C4-2B (cell line): Measurements from ENCODE around the gene ATXN1.
A peak's percentile ranks its signal among the peaks of the same experiment; 100 is the strongest.

ENCODE experiments used
- H3K27ac ChIP-seq: fragments of 450-650 bp; 2 replicates; pipeline ENCODE4 v1.5.1; 2017
- CTCF ChIP-seq: fragments of 450-650 bp; conservative IDR thresholded peaks from 2 replicates; pipeline ENCODE4 v1.5.1; 2017; ENCODE audit warnings: mild to moderate bottlenecking
- ZFX ChIP-seq: fragments of 450-650 bp; IDR thresholded peaks from 2 replicates; pipeline ENCODE4 v1.6.1; 2017

ATXN1 gene

GRCh38 chr6:16759646-16760515 lies 1.4 kb downstream of the ATXN1 start:
- TF ChIP-seq ZFX (peak; percentile 53), CTCF (peak; percentile 27)
- H3K27ac ChIP-seq = peak overlapping the region; percentile 63

GRCh38 chr6:16759181-16759645 lies 2.0 kb downstream of the ATXN1 start:
- H3K27ac ChIP-seq = peak overlapping the region; percentile 63
- TF ChIP-seq ZFX (no peak), CTCF (no peak)

GRCh38 chr6:16758163-16758975 lies 2.9 kb downstream of the ATXN1 start:
- TF ChIP-seq ZFX (no peak), CTCF (no peak)
- H3K27ac ChIP-seq = no peak overlapping the region

- no peak overlapping the region for H3K27ac ChIP-seq
- no peak for TF ChIP-seq CTCF
- no peak for TF ChIP-seq ZFX
Observed at GRCh38 chr6:16757332-16757731, 3.9 kb downstream of the ATXN1 start.

- H3K27ac ChIP-seq = no peak overlapping the region
- no peak for TF ChIP-seq ZFX
- no peak for TF ChIP-seq CTCF
Observed at GRCh38 chr6:16756660-16757255, 4.5 kb downstream of the ATXN1 start.

GRCh38 chr6:16755544-16755943 lies 5.7 kb downstream of the ATXN1 start:
- TF ChIP-seq ZFX (no peak), CTCF (no peak)
- H3K27ac ChIP-seq = no peak overlapping the region

- H3K27ac ChIP-seq = no peak overlapping the region
- no peak for TF ChIP-seq ZFX
- no peak for TF ChIP-seq CTCF
Observed at GRCh38 chr6:16754876-16755275, 6.4 kb downstream of the ATXN1 start.
